HG03558 (cell line): Measurements from ENCODE around the gene TRPM7.
"Not testable (repeated sequence)": the region's sequence is repeated elsewhere in the genome, so short reads cannot be mapped to it uniquely, and the experiment has no call there.

ENCODE experiments used
- ATAC-seq: cut with Tn5 transposase; IDR thresholded peaks from one replicate; pipeline ENCODE4 v1.9.1; 2021; ENCODE audit warnings: moderate number of reproducible peaks; ENCODE audit not compliant: unreplicated experiment; ENCODE audit errors: extremely low read depth

Gene TRPM7

GRCh38 chr15:50686469-50687301 is at the start of gene TRPM7:
TRPM7 (minus strand) TSS chr15:50686797; CDS start chr15:50686533, 264 bp downstream.
- peak; percentile 57 for ATAC-seq

- ATAC-seq, result no peak
Measured at GRCh38 chr15:50735156-50735555, 48.6 kb upstream of the TRPM7 start.

GRCh38 chr15:50726315-50726714 is 39.7 kb upstream of the TRPM7 start:
- ATAC-seq, result no peak

DNA sequence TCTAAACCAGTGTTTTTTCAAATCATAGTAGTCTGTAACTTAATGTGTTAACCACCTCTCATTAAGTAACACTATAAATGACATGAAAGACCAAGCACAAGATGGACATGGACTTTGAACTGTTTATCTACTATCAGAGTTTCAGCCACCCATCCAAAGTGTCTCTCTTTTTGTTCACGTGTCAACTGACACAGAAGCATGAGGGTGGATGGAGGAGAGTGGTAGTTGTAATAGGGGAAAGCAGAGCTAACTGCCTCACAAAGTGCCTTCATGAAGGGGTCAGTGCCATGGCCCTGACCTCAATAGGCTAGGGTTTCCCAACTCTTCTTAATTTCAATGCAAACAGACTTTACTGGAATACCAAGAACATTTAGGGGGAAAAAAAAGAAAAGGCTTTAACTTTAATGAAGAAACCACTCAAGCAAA is 32.1 kb upstream of the TRPM7 start:
- ATAC-seq, result no peak

- ATAC-seq, result no peak
Measured at GRCh38 chr15:50712018-50712417, 25.4 kb upstream of the TRPM7 start.

GRCh38 chr15:50710585-50710984 is 24.0 kb upstream of the TRPM7 start:
- ATAC-seq, result no peak

GRCh38 chr15:50707878-50708427 is 21.4 kb upstream of the TRPM7 start:
- ATAC-seq, result no peak

DNA sequence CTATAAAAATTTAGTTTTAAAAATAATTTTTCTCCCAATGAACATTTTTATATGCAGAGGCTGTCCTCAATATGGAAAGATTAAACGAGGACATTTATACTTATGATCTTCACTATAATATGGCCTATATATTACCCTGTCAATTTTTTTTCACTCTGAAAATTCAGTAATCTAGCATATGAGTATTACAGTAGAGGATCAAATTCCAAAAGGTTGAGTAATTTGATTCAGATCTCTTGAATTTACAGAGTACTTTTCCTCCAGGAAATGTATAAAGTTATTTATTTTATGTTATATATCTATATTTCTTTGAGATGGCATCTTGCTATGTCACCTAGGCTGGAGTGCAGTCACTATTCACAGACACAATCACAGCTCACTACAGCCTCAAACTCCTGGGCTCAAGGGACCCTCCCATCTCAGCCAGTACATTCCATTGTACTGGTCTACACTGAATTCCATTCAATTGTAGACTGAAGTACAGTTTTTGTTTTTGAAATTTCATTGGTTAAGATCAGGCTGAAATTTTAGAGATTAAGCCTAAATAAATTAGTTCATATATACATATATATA is 16.3 kb upstream of the TRPM7 start:
- ATAC-seq, result no peak

DNA sequence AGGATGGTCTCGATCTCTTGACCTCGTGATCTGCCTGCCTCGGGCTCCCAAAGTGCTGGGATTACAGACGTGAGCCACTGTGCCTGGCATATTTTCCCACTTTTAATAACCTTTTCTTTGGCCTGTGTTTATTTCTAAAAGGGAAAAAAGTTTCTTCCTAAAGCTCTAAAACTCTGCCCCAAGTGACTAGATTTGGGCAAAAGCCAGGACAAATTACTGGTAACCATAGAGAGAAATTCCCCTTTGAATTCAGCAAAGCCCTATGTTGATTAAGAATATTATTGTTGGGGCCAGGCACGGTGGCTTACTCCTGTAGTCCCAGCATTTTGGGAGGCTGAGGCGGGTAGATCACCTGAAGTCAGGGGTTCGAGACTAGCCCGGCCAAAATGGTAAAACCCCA is 11.5 kb upstream of the TRPM7 start:
- ATAC-seq, result no peak

DNA sequence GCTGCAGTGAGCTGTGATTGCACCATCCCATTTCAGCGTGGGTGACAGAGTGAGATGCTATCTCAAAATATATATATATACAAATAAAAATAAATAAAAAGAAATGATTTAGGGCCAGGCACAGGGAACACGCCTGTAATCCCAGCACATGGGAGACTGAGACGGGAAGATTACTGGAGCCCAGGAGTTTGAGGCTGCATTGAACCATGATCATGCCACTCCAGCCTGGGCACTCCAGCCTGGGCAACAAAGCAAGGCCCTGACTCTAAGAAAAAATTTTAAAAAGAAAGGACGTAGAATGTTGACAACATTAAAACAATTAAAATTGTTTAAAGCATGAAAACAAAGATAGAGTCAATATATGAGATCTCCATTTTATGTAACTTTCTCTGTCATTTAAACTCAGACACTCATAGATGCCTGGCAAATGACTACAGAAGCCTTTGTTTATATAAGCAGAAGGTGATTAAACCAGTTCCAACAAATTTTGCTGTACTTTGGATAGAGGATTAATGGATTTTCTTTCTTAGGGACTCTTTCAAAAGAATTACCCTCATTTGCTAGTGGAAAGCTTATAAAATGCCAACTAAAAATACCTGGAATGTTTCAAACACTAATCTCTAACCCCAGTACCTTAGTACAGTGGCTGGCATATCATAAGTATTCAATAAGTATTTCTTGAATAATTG is 10.7 kb upstream of the TRPM7 start:
- no peak for ATAC-seq

DNA sequence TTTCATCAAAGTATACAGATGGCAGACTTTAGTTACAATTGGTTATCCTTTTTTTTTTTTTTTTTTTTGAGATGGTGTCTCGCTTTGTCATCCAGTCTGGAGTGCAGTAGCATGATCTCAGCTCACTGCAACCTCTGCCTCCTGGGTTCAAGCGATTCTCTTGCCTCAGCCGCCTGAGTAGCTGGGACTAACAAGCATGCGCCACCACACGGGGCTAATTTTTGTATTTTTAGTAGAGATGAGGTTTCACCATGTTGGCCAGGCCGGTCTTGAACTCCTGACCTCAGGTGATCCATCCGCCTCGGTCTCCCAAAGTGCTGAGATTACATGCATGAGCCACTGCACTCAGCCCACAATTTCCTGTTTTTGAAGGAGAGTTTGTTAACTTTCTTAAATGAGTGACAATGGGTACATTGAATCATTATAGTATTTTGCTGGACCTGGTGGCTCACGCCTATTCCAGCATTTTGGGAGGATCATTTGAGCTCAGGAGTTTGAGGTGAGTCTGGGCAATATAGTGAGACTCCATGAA is 8.1 kb upstream of the TRPM7 start:
- ATAC-seq, result not testable (repeated sequence)

GRCh38 chr15:50687302-50687902 is 805 bp upstream of the TRPM7 start:
- ATAC-seq, result no peak

- peak; percentile 34 for ATAC-seq
Measured at GRCh38 chr15:50685976-50686468, 575 bp downstream of the TRPM7 start.

DNA sequence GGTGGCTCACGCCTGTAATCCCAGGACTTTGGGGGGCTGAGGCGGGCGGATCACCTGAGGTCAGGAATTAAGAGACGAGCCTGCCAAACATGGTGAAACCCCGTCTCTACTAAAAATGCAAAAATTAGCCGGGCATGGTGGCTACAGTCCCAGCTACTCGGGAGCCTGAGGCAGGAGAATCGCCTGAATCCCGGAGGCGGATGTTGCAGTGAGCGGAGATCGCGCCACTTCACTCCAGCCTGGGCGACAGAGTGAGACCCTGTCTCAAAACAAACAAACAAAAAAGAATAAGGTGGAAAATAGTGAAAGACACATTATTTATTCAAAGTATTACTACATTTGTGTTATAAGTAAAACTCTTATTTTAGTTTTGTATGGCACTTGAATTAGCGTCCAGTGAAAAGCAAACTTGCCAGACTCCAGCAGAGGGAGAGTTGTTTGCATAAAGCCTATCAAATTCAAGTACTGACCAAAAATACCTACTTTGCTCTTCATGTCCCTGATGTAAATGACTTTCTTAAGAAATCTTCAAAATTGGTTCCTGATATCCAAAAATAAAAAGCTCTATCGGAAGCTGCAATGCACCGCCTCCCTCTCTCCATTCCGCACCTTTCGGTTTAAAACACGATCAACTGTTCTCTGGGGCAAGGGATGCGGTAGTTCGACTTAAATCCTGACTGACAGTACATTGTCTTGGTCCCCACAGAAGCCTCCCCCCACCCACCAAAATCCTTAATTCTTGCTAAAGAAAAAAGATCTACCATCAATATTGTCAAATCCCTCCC is 1.2 kb downstream of the TRPM7 start:
- no peak for ATAC-seq

DNA sequence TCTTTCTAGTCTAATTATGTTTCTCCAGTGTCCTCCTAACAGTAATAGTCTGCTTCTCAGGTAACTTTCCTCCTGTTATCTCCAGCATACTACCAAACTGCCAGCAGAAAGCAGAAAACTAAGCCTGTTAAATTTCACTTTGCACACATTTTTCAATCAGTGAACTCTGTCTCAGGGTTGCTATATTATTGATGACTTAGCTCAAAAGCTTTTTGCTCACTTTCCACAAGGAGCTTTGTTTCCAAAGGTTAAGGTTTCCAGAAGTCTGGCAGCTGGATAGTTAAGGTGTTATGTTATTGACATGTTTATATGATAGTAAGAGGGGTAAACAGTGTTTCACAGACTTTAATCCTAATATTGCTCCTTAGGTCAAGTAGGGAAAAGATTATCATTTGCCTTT is 5.1 kb downstream of the TRPM7 start:
- ATAC-seq, result no peak

GRCh38 chr15:50676799-50677483 is 9.7 kb downstream of the TRPM7 start:
- no peak for ATAC-seq

- ATAC-seq, result no peak
Measured at GRCh38 chr15:50675535-50676144, 11.0 kb downstream of the TRPM7 start.

DNA sequence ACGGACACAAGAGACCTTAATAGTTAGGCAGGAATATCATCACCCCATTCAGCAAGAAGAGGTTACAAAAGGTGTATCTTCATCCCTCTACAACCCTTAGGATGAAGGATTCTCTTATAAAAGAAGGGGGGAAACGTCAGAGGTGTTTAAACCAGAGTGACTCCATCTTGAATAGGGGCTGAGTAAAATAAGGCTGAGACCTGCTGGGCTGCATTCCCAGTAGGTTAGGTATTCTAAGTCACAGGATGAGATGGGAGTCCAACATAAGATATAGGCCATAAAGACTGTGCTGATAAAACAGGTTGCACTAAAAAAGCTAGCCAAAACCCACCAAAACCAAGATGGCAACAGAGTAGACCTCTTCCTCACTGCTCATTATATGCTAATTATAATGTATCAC is 16.5 kb downstream of the TRPM7 start:
- no peak for ATAC-seq
